SHP77 (cell line): ENCODE data around the gene COPZ1.

Experiments
- DNase-seq, 2 experiments: peaks; one replicate each; lab custom pipeline; 2025; lab: John Stamatoyannopoulos, UW

Gene COPZ1

DNA sequence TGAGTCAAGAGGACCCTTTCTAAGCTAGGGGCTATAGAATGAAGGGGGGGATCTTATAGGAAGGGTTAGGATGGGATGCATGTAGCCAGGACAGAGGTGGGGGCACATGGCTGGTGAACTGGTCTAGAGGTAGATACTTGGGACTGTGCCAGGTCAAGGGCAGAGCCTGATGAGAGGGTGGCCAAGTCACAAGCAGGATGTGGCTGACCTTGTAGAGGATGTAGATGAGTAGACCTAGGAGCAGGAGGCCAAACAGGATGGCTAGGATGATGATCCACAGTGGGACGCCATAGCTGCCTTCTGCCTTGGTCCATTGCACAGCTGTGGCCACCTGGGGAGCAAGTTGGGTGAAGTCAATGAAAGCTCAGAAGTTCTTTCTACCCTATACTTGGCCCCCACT lies 72.2 kb downstream of the COPZ1 start:
- no peak for DNase-seq

GRCh38 chr12:54398218-54398617 lies 73.3 kb downstream of the COPZ1 start:
- no peak for DNase-seq

DNA sequence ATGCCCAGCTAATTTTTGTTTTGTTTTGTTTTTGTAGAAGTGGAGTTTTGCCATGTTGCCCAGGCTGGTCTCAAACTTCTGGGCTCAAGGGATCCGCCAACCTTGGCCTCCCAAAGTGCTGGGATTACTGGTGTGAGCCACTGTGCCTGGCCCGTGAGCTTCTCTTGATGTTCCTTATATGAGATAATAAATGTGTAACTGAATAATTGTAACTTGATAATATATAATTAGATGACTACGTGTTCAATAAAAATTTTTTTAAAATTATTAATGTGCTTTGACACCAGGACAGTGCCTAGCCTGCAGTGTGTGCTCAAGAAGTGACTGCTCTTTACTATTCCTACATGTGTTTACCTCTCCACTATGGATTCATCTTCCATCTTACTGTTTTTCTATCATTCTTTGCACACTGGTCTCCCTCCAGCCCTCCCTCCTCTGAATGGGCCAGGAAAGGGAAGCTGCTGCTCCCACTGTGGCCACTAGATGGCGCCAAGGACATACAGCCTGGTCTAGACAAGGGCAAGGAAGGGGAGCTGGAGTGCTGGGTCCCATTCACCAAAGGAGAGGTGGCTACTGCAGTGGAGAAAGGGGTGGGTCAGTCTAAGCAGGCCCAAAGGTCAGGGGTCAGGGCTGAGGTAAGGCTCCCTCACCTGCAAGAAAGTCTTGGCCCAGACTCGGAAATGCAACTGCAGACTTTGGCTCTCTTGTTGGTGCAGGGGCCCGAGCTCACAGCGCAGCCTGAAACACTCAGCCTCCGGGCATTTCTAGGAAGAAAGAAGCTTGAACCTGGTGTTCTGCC lies 74.3 kb downstream of the COPZ1 start:
- peak; percentile 63 to 76 for DNase-seq

GRCh38 chr12:54401119-54401518 lies 76.2 kb downstream of the COPZ1 start:
- DNase-seq: no peak
